Peyer's patch (tissue), 4 donors: ENCODE measurements around the gene PSD2. TPM values are rescaled to one million over a fixed set of nuclear protein-coding genes. Genes with fewer than 3 reads are reported as not detected.

ENCODE experiments used
- DNase-seq, 3 donors: peaks; one replicate each; pipeline ENCODE4 v3.0.0-alpha.2; 2017 to 2019
- H3K27ac ChIP-seq, 4 donors: fragments of 200-600 bp; sonication (generic); one replicate each; pipeline ENCODE4 v1.5.1; 2016 to 2019
- H3K27me3 ChIP-seq, 2 donors: fragments of 200-600 bp; sonication (generic); one replicate each; pipeline ENCODE4 v1.5.1; 2019
- H3K36me3 ChIP-seq, 3 donors: fragments of 200-600 bp; sonication (generic); one replicate each; pipeline ENCODE4 v1.5.1; 2016 to 2019
- H3K4me1 ChIP-seq, 4 donors: fragments of 200-600 bp; sonication (generic); one replicate each; pipeline ENCODE4 v1.5.1; 2016 to 2019
- H3K4me3 ChIP-seq, 4 donors: fragments of 200-600 bp; sonication (generic); 1 replicate in 3 of 4; 2 replicates in 1 of 4; pipeline ENCODE4 v1.5.1; 2016 to 2019; ENCODE audit warnings: mild to moderate bottlenecking in 1 of 4
- H3K9me3 ChIP-seq, 4 donors: fragments of 200-600 bp; sonication (generic); one replicate each; pipeline ENCODE4 v1.5.1; 2016 to 2019; ENCODE audit warnings: mild to moderate bottlenecking in 1 of 4
- CTCF ChIP-seq, 6 experiments: fragments of 450-650 bp in 4 of 6; fragments of 200-600 bp in 2 of 6; sonication (generic) in 1 of 6; IDR thresholded peaks; one replicate each; pipeline ENCODE4 v1.5.1; 2017 to 2019; ENCODE audit warnings: antibody characterized with exemption in 6 of 6, mild to moderate bottlenecking in 3 of 6, moderate library complexity in 1 of 6
- POLR2A ChIP-seq, 2 donors: fragments of 450-650 bp; IDR thresholded peaks; one replicate each; pipeline ENCODE4 v1.5.1; 2017; ENCODE audit warnings: antibody characterized with exemption in 2 of 2, mild to moderate bottlenecking in 2 of 2, moderate library complexity in 2 of 2
- total RNA-seq, 4 donors: library from RNA; depleted of rRNA; stranded (reverse); fragments of >200 nt; gene quantifications; one replicate each; pipeline ENCODE4 v1.1.0, GENCODE V29; 2016

Gene PSD2
- total RNA-seq, 4 donors from 2014 or later: not detected

GRCh38 chr5:139852696-139853095 lies 57.1 kb downstream of the PSD2 start:
- Histone ChIP-seq H3K9me3 (no peaks in the 10 kb centered on the region), H3K4me1 (peaks cover 0 to 3% (median under 1%) of the 10 kb centered on the region in 4 donors), H3K36me3 (no peaks in the 10 kb centered on the region), H3K4me3 (no peak overlapping the region), H3K27me3 (no peaks in the 10 kb centered on the region), H3K27ac (no peak overlapping the region)
- no peak for TF ChIP-seq CTCF (IDR thresholded peaks at IDR 0.05)
- TF ChIP-seq POLR2A (IDR thresholded peaks at IDR 0.05): no peak
- no peak for DNase-seq

GRCh38 chr5:139854029-139854605 lies 58.5 kb downstream of the PSD2 start:
- TF ChIP-seq CTCF (IDR thresholded peaks at IDR 0.05) (no peak), POLR2A (IDR thresholded peaks at IDR 0.05) (no peak)
- Histone ChIP-seq H3K4me3 (no peak overlapping the region), H3K27me3 (no peaks in the 10 kb centered on the region), H3K9me3 (no peaks in the 10 kb centered on the region), H3K36me3 (no peaks in the 10 kb centered on the region), H3K27ac (no peak overlapping the region), H3K4me1 (no peaks in the 10 kb centered on the region)
- no peak for DNase-seq

- no peaks in the 10 kb centered on the region for H3K36me3 ChIP-seq
- DNase-seq: peak in 1 of 3 donors; percentile 28
- no peaks in the 10 kb centered on the region for H3K4me1 ChIP-seq
- H3K27ac ChIP-seq: no peak overlapping the region
- TF ChIP-seq CTCF (IDR thresholded peaks at IDR 0.05): no peak
- no peak for TF ChIP-seq POLR2A (IDR thresholded peaks at IDR 0.05)
- no peaks in the 10 kb centered on the region for H3K9me3 ChIP-seq
- H3K4me3 ChIP-seq: no peak overlapping the region
- H3K27me3 ChIP-seq: no peaks in the 10 kb centered on the region
Observed at GRCh38 chr5:139854953-139855352, 59.3 kb downstream of the PSD2 start.

GRCh38 chr5:139855451-139855850 lies 59.8 kb downstream of the PSD2 start:
- no peak overlapping the region for H3K4me3 ChIP-seq
- no peaks in the 10 kb centered on the region for H3K4me1 ChIP-seq
- no peak for DNase-seq
- no peaks in the 10 kb centered on the region for H3K27me3 ChIP-seq
- no peak for TF ChIP-seq CTCF (IDR thresholded peaks at IDR 0.05)
- H3K9me3 ChIP-seq: no peaks in the 10 kb centered on the region
- H3K27ac ChIP-seq: no peak overlapping the region
- H3K36me3 ChIP-seq: no peaks in the 10 kb centered on the region

- peak in 1 of 3 donors; percentile 16 for DNase-seq
- Histone ChIP-seq H3K4me3 (no peak overlapping the region), H3K27me3 (no peaks in the 10 kb centered on the region), H3K9me3 (no peaks in the 10 kb centered on the region), H3K36me3 (no peaks in the 10 kb centered on the region), H3K27ac (no peak overlapping the region), H3K4me1 (no peaks in the 10 kb centered on the region)
- TF ChIP-seq CTCF (IDR thresholded peaks at IDR 0.05): no peak
- no peak for TF ChIP-seq POLR2A (IDR thresholded peaks at IDR 0.05)
Observed at GRCh38 chr5:139855946-139856540, 60.4 kb downstream of the PSD2 start.
